ENCODE data around the gene FRMD3.

The FRMD3 gene

GRCh38 chr9:83554278-83554677, 16.1 kb upstream of the FRMD3 start:
- in situ Hi-C loops (cut with MboI; ENCODE audit: low sequenced_read_pairs, unreplicated experiment) = no loop called here

DNA sequence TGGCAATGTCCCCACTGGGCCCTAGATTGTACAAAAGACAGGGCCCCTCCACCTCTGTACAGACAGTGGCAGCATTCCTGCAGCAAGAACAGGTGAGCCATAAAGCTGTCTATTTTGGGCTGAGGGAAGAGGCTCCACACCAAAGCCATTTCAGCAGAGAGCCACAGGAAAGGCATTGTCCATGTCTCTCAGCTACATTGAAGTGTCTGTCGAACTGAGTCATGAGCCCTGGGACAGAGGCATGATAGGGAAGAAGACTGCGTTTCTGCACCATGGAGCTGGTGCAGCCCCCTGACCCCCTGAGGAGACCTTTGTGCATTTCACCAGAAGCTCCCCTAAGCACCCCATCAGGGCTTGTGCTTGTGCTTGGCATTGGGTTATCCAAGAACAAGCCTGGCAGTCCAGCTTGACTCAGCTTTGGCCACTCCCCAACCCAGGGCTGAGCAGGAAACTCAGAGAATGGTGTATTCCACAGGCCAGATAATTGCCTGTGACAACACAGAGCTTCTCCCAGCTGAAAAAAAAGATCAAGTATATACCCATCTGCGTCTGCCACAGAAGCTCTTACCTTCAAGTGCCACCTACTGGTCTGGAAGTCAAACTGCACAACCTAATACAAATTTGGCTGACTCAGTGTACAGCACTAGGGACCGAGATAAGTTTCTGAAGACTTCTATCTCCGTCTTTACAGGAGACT, 5.9 kb upstream of the FRMD3 start:
- in situ Hi-C loops (cut with MboI; ENCODE audit: low sequenced_read_pairs, unreplicated experiment) = loop anchor here (10.0 kb wide), 1 partner anchor 209 kb away; no protein-coding TSS in a partner anchor
- DNase-seq (ENCODE audit: low spot score) = peak; percentile 62
- TF ChIP-seq CTCF (IDR thresholded peaks at IDR 0.05; ENCODE audit: borderline replicate concordance, control extremely low read depth, extremely low read depth, insufficient read depth, missing control alignments) = peak; percentile 60

More at GRCh38 chr9:83554278-83554677, 16.1 kb upstream of the FRMD3 start:
- DNase-seq (ENCODE audit: low spot score) = no peak
- TF ChIP-seq CTCF (IDR thresholded peaks at IDR 0.05; ENCODE audit: borderline replicate concordance, control extremely low read depth, extremely low read depth, insufficient read depth, missing control alignments) = no peak

DNA sequence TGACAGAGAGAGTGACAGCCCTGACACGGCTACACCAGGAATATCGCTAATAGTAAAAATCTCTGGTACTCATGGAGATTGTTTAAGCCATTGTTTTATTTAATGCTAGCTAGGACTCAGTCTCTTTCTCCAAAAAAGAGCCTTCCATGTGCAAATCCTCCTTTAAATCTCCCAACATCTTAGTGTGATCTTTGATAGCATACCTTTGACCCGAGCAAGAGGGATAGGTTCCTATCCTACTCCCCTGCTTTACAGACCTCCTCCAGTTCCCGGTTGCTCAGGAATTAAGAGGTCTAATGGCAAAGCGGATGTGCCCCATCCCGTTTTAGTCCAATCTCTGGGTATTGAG, 663 bp upstream of the FRMD3 start:
- TF ChIP-seq CTCF (IDR thresholded peaks at IDR 0.05; ENCODE audit: borderline replicate concordance, control extremely low read depth, extremely low read depth, insufficient read depth, missing control alignments) = no peak
- no peak for DNase-seq (ENCODE audit: low spot score)
- in situ Hi-C loops (cut with MboI; ENCODE audit: low sequenced_read_pairs, unreplicated experiment) = no loop called here

GRCh38 chr9:83537331-83538171, 650 bp downstream of the FRMD3 start:
- DNase-seq (ENCODE audit: low spot score) = no peak
- in situ Hi-C loops (cut with MboI; ENCODE audit: low sequenced_read_pairs, unreplicated experiment) = no loop called here
- TF ChIP-seq CTCF (IDR thresholded peaks at IDR 0.05; ENCODE audit: borderline replicate concordance, control extremely low read depth, extremely low read depth, insufficient read depth, missing control alignments) = no peak

- DNase-seq (ENCODE audit: low spot score) = no peak
- no peak for TF ChIP-seq CTCF (IDR thresholded peaks at IDR 0.05; ENCODE audit: borderline replicate concordance, control extremely low read depth, extremely low read depth, insufficient read depth, missing control alignments)
- in situ Hi-C loops (cut with MboI; ENCODE audit: low sequenced_read_pairs, unreplicated experiment) = no loop called here
Measured at GRCh38 chr9:83536332-83536731, 1.9 kb downstream of the FRMD3 start.

DNA sequence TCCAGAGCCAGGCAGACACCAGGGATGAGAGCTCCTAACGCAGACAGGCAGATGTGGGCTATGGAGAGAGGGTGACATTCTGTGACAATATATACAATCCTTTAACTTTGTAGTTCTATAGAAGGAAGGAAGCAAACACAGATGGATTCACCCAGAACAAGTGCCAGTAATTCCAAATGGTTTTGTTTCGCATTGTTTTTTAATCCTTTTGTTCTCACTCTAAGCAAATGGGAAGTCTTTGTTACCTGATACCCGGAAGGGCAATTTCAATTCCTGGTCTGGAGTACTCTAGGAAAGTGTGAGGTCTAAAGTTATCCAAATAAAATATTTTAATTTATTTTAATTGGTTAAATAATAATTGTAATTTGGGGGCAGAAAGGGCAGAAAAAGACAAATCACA, 2.5 kb downstream of the FRMD3 start:
- no peak for DNase-seq (ENCODE audit: low spot score)
- TF ChIP-seq CTCF (IDR thresholded peaks at IDR 0.05; ENCODE audit: borderline replicate concordance, control extremely low read depth, extremely low read depth, insufficient read depth, missing control alignments) = no peak
- in situ Hi-C loops (cut with MboI; ENCODE audit: low sequenced_read_pairs, unreplicated experiment) = no loop called here
